Neural crest cell (in vitro differentiated cells): ENCODE results near the gene EXOC6B. TPM values are rescaled to one million over a fixed set of nuclear protein-coding genes. Genes with fewer than 3 reads are reported as not detected.
"Not testable (repeated sequence)": the region's sequence is repeated elsewhere in the genome, so short reads cannot be mapped to it uniquely, and the experiment has no call there.

Experiments used
- DNase-seq: peaks from one replicate; pipeline ENCODE4 v3.0.0; 2021; ENCODE audit warnings: low read depth, mixed read lengths, low spot score
- H3K27ac Mint-ChIP-seq: one replicate; pipeline ENCODE4 v1.8.0; 2021; ENCODE audit warnings: mild to moderate bottlenecking, mixed read lengths; ENCODE audit not compliant: unreplicated experiment
- H3K27me3 Mint-ChIP-seq: 2 replicates; pipeline ENCODE4 v1.8.0; 2021; ENCODE audit warnings: low read depth, mild to moderate bottlenecking, mixed read lengths
- H3K36me3 Mint-ChIP-seq: 2 replicates; pipeline ENCODE4 v1.8.0; 2021; ENCODE audit warnings: low read depth, mild to moderate bottlenecking, mixed read lengths
- H3K4me1 Mint-ChIP-seq: 2 replicates; pipeline ENCODE4 v1.8.0; 2021; ENCODE audit warnings: mixed read lengths
- H3K4me3 Mint-ChIP-seq: one replicate; pipeline ENCODE4 v1.8.0; 2021; ENCODE audit warnings: mild to moderate bottlenecking, mixed read lengths
- H3K9me3 Mint-ChIP-seq: 2 replicates; pipeline ENCODE4 v1.8.0; 2021; ENCODE audit warnings: mixed read lengths
- total RNA-seq: library from RNA; stranded (reverse); gene quantifications from 2 replicates; pipeline ENCODE4 v1.2.1, GENCODE V29; 2021
- TF ChIP-seq, protein P1 (sequence below): fragments of 200-600 bp; sonication (generic); conservative IDR thresholded peaks from 2 replicates; pipeline ENCODE4 v1.5.0; 2021; ENCODE audit warnings: antibody characterized with exemption, mild to moderate bottlenecking

Gene EXOC6B
- total RNA-seq, 1 donor from 2014 or later, result 28.2 TPM

DNA sequence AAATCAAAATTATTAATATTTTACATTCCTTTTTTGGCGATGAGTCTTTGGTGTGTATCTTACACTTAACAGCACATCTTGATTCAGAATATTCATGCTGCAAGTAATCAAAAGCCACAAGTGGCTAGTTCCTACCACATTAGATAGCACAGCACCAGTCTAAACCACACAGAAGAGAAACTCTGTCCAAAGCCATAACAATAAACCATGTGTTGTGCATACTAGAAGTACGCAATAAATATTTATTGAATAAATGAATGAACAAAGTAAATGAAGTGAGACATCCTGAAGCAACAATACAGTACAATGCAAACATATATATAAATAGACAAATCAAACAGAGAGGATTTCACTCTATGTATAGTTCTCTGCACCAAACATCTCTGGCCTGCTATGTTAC, 287.3 kb downstream of the EXOC6B start:
- H3K36me3 Mint-ChIP-seq, result peaks cover 5% of the 10 kb centered on the region
- no peaks in the 10 kb centered on the region for H3K9me3 Mint-ChIP-seq
- H3K4me1 Mint-ChIP-seq, result peaks cover 13% of the 10 kb centered on the region
- TF ChIP-seq, protein P1, sequence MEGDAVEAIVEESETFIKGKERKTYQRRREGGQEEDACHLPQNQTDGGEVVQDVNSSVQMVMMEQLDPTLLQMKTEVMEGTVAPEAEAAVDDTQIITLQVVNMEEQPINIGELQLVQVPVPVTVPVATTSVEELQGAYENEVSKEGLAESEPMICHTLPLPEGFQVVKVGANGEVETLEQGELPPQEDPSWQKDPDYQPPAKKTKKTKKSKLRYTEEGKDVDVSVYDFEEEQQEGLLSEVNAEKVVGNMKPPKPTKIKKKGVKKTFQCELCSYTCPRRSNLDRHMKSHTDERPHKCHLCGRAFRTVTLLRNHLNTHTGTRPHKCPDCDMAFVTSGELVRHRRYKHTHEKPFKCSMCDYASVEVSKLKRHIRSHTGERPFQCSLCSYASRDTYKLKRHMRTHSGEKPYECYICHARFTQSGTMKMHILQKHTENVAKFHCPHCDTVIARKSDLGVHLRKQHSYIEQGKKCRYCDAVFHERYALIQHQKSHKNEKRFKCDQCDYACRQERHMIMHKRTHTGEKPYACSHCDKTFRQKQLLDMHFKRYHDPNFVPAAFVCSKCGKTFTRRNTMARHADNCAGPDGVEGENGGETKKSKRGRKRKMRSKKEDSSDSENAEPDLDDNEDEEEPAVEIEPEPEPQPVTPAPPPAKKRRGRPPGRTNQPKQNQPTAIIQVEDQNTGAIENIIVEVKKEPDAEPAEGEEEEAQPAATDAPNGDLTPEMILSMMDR, result no peak
- DNase-seq, result no peak
- no peaks in the 10 kb centered on the region for H3K27me3 Mint-ChIP-seq
- H3K27ac Mint-ChIP-seq, result no peak overlapping the region
- H3K4me3 Mint-ChIP-seq, result no peak overlapping the region

DNA sequence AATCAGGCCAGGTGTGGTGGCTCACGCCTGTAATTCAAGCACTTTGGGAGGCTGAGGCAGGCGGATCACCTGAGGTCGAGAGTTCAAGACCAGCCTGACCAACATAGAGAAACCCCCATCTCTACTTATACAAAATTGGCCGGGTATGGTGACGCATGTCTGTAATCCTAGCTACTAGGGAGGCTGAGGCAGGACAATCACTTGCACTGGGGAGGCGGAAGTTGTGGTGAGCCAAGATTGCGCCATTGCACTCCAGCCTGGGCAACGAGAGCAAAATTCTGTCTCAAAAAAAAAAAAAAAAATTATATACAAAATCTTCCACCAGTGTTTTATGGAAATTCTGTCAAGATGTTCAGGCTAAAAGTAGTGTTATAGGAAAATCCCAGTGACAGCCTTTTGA, 290.2 kb downstream of the EXOC6B start:
- not testable (repeated sequence) for H3K27ac Mint-ChIP-seq, H3K36me3 Mint-ChIP-seq, H3K27me3 Mint-ChIP-seq, DNase-seq, H3K9me3 Mint-ChIP-seq, H3K4me3 Mint-ChIP-seq
- peaks cover 13% of the 10 kb centered on the region for H3K4me1 Mint-ChIP-seq

DNA sequence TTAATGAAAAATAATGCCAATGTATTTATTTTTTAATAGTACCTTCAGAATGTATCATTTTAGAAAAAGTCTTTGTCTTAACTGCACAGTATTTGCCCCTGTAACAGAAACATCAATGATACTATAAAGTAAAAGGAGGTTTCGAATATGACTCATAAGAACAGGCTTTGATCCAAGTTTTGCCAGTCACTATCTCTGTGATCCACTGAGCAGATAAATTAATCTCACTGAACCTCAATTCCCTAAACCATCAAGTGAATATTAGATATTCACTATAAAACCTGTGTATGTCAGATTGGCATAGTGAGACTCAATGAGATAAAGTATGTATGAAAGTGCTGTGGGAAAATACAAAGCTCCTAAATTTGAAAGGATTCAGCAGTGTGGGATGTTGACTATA, 292.1 kb downstream of the EXOC6B start:
- Mint-ChIP-seq H3K4me3 (no peak overlapping the region), H3K4me1 (peaks cover 4% of the 10 kb centered on the region), H3K9me3 (no peaks in the 10 kb centered on the region), H3K27me3 (no peaks in the 10 kb centered on the region), H3K36me3 (no peaks in the 10 kb centered on the region), H3K27ac (no peak overlapping the region)
- TF ChIP-seq, protein P1, result no peak
- DNase-seq, result no peak

DNA sequence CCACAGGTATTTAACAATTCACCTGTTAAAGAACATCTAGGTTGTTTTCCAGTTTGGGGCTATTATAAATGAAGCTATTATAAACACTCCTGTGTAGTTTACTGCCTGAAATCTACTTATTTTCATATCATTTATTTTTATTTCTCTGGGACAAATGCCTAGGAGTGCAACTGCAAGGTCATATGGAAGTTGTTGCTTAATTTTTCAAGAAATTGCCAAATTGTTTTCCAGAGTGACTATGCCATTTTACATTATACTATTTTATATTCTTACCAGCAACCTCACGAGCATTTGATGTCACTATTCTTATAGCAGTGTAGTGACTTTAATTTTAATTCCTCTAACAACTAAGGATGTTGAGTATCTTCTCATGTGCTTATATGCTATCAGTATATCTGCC, 298.4 kb downstream of the EXOC6B start:
- Mint-ChIP-seq H3K4me3 (no peak overlapping the region), H3K27me3 (peaks cover 3% of the 10 kb centered on the region), H3K36me3 (no peaks in the 10 kb centered on the region), H3K9me3 (no peaks in the 10 kb centered on the region), H3K27ac (no peak overlapping the region), H3K4me1 (no peaks in the 10 kb centered on the region)
- no peak for DNase-seq
- TF ChIP-seq, protein P1, result no peak

DNA sequence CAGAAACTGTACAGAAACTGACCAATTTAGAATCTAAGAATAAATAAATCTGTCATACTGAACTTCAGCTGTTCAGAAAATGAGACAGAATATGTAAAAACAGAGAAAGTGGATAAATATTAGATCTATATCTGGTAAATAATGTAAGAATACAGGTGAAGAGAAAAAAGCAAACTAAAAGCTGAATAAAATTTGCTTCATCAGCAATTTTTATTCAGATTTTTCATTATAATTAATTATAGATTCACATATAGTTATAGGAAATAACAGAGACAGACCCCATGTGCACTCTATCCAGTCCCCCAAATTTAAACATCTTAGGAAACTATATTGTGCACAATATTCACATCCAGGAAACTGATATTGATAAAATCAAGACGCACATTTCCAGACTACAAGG, 299.2 kb downstream of the EXOC6B start:
- Mint-ChIP-seq H3K9me3 (no peaks in the 10 kb centered on the region), H3K4me3 (no peak overlapping the region), H3K4me1 (no peaks in the 10 kb centered on the region), H3K36me3 (no peaks in the 10 kb centered on the region), H3K27ac (no peak overlapping the region), H3K27me3 (peaks cover 3% of the 10 kb centered on the region)
- TF ChIP-seq, protein P1, result no peak
- DNase-seq, result no peak

DNA sequence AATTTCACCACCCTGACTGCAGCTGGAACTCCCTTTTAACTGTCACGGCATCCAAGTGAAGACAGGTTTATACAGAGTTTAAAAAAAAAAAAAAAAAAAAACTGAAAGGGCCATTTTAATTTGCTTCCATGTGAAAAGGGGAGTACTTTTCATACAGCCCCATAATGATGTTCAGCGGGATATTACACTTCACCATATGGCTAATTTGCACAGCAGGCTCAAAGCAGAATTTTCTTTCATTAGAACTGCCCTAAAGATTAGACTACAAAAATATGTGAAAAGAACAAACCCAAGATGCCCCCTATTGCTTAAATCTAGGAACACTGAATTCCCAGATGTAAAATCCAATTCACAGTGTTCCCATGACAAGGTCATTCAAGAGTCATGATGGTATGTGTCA, 301.8 kb downstream of the EXOC6B start:
- H3K27me3 Mint-ChIP-seq, result peaks cover 3% of the 10 kb centered on the region
- H3K4me3 Mint-ChIP-seq, result no peak overlapping the region
- no peak for DNase-seq
- TF ChIP-seq, protein P1, result no peak
- H3K9me3 Mint-ChIP-seq, result no peaks in the 10 kb centered on the region
- no peaks in the 10 kb centered on the region for H3K4me1 Mint-ChIP-seq
- H3K36me3 Mint-ChIP-seq, result no peaks in the 10 kb centered on the region
- no peak overlapping the region for H3K27ac Mint-ChIP-seq
